GM20000 (cell line): ENCODE results near the gene MS4A1.

ENCODE experiments used
- DNase-seq: peaks from one replicate; pipeline ENCODE4 v3.0.0; 2012; ENCODE audit warnings: low spot score
- TF ChIP-seq, protein P1 (sequence below): IDR thresholded peaks from 2 replicates; pipeline ENCODE4 v1.5.1; 2012; ENCODE audit warnings: mild to moderate bottlenecking, control low read depth; ENCODE audit errors: extremely low read depth, missing control alignments

The MS4A1 gene

DNA sequence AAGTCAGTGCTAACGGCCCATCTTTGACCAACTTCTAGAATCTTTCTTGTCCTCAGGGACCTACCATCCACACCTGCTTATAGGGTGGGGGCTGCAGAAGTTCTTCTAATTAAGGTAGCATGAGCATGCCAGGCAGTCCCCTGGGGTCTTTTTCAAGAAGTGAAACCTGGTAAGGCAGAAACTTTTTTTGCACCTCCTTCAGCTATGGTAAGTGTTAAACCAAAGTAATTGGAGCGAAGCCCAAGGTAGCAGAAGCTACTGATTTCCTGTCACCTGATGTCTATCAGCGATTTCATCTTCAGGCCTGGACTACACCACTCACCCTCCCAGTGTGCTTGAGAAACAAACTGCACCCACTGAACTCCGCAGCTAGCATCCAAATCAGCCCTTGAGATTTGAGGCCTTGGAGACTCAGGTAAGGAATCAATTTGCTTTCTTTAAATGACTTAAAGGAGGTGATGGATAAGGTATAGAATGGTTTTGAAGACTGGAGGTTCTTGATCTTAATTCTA lies at the start of gene MS4A1:
Gene MS4A1 (plus strand): TSS at position 317 of the 512 bp plus-strand sequence. CDS start 6,528 bp downstream, outside the sequence.
- TF ChIP-seq, protein P1, sequence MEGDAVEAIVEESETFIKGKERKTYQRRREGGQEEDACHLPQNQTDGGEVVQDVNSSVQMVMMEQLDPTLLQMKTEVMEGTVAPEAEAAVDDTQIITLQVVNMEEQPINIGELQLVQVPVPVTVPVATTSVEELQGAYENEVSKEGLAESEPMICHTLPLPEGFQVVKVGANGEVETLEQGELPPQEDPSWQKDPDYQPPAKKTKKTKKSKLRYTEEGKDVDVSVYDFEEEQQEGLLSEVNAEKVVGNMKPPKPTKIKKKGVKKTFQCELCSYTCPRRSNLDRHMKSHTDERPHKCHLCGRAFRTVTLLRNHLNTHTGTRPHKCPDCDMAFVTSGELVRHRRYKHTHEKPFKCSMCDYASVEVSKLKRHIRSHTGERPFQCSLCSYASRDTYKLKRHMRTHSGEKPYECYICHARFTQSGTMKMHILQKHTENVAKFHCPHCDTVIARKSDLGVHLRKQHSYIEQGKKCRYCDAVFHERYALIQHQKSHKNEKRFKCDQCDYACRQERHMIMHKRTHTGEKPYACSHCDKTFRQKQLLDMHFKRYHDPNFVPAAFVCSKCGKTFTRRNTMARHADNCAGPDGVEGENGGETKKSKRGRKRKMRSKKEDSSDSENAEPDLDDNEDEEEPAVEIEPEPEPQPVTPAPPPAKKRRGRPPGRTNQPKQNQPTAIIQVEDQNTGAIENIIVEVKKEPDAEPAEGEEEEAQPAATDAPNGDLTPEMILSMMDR: no peak
- DNase-seq: peak; percentile 80

DNA sequence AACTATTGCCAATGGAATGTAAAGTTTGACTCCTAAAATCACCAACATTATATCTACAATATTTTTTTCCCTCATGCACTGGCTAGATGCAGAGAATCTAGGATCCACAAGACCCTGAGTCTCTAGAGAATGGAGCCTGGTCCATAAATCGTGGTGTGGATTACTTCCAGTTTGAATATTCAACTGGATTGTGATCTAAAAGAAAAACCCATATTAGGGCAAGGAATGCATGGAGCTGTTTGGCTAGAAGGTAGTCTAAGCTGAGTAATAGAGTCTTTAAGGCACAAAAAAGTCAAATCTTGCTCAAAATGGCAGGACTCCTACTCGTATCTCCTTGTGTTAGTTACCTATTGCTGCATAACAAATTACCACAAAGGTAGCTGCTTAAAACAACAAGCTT lies 35.6 kb upstream of the MS4A1 start:
- DNase-seq: no peak
- TF ChIP-seq, protein P1: no peak

DNA sequence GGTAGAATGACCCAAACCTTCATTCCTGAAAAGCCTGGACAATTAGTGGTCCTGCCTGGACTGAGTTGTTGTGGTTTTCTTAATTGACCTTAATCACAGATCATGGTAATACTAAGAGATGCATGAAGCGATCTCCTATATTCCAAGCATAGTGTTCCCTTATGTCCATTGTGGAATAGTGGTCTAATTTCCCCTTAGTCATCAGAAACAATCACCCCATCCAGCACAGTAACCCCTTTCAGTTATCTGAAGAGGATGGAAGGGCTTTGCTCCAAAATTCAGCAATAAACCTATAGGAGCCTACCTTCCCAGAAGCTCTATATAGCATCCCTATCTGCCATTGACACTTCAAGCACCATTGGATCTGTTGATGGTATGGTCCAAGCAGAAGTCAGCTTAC lies 33.0 kb upstream of the MS4A1 start:
- DNase-seq: no peak
- TF ChIP-seq, protein P1: no peak

DNA sequence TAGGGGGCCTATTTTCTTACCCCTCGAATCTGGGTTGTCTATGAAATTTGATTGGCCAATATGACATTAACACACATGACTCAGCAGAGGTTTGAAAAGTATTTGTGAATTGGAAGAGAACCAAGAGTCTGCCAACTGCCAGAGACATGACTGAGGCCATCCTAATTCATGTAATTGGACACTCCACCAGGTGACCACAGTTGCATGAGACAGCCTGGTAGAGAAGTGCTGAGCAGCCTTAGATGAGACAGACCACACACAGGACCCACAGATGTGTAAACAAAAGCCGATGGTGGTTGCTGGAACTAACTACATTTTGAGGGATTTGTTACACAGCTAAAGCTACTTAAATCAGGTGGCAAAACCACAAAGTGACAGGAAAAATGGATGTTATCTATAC lies 27.1 kb upstream of the MS4A1 start:
- TF ChIP-seq, protein P1: no peak
- DNase-seq: no peak

DNA sequence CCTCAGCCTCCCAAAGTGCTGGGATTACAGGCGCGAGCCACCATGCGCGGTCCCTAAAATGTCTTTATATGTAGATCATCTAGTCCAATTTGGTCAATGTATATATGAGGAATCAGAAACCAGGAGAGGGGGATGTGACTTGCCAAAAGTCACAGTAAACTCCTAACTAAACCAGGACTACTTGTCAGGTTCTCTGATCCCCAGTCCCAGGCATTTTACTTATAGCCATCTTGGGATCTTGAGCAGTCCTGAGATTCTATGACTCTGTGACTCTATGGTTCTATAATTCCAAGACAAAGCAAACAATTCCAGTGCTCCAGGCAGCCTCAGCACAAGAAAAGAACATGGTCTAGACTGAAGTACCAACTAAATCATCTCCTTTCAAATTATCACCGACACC lies 26.4 kb upstream of the MS4A1 start, which contains the start of gene MS4A5:
Gene MS4A5 (plus strand): TSS at position 301 of the 400 bp plus-strand sequence. CDS start 103 bp downstream, outside the sequence.
- TF ChIP-seq, protein P1: no peak
- DNase-seq: no peak

DNA sequence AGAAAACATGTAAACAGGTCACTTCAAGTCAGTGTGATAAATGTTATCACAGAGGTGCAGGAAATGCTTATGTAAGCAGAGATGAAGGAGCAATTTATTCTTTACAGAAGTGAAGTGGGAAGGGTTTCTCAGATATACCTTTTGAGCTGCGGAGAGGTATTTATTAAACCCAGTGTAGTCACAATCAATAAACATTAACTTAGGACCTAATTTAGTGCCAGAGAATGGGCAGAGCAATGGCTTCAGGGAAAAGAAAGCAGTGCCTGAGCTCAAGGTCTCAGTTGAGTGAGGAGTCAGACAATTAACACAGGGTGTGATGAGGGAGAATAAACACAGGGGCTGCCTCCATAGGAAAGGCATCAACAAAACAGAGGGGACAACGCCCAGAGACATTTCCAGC lies 24.4 kb upstream of the MS4A1 start:
- no peak for DNase-seq
- TF ChIP-seq, protein P1: no peak

DNA sequence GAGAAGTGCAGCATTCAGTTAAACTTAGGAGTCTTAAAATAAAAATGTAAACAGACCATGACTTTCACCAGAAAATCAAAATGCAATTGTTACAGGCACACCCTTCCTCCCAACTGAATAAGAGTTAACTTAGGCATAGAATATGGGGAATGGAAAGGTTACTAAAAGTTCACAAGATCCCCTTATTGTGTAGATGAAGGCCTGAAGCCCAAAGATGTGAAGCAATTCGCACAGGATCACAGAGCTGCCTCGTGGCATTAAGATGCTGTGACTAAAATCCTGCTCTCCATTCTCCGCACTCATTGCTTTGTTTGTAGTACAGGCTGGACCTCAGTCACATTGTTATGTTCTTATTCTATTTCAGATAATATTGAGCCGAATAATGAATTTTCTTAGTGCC lies 22.2 kb upstream of the MS4A1 start:
- TF ChIP-seq, protein P1: no peak
- no peak for DNase-seq
